ENCODE data around the gene ILF2. TPM values are rescaled to one million over a fixed set of nuclear protein-coding genes. Genes with fewer than 3 reads are reported as not detected.
A peak's percentile ranks its signal among the peaks of the same experiment; 100 is the strongest.

ILF2 gene
- total and polyA plus RNA-seq, 4 donors = 46.7 to 133 (median 111) TPM

- no peak overlapping the region for H3K4me3 ChIP-seq
- no peaks in the 10 kb centered on the region for H3K9me3 ChIP-seq (ENCODE audit: control insufficient read depth in 4 of 4, insufficient read depth in 3 of 4, low read length in 3 of 4)
- DNase-seq = no peak
- no peaks in the 10 kb centered on the region for H3K36me3 ChIP-seq (ENCODE audit: control insufficient read depth in 4 of 4, insufficient read depth in 4 of 4, low read length in 4 of 4)
- peaks cover 0 to 8% (median 4%) of the 10 kb centered on the region in 5 donors for H3K4me1 ChIP-seq (ENCODE audit: control insufficient read depth in 5 of 5, insufficient read depth in 5 of 5, low read length in 5 of 5)
- H3K9ac ChIP-seq (ENCODE audit: insufficient read depth in 1 of 2, low read length in 2 of 2) = no peak overlapping the region
- 72 to 87% methylated on average over 3 of the region's 3 CpGs for WGBS, 2 donors
- ATAC-seq (ENCODE audit: insufficient read depth, low FRiP score) = no peak
- no peak for TF ChIP-seq CTCF (IDR thresholded peaks at IDR 0.05; ENCODE audit: control extremely low read depth, extremely low read depth)
- no peaks in the 10 kb centered on the region for H3K27me3 ChIP-seq (ENCODE audit: control insufficient read depth in 3 of 3, insufficient read depth in 3 of 3, low read length in 2 of 3)
- H3K27ac ChIP-seq (ENCODE audit: low read depth in 1 of 2, low read length in 1 of 2) = no peak overlapping the region
Measured at GRCh38 chr1:153655333-153655732, 15.5 kb downstream of the ILF2 start.

- Histone ChIP-seq H3K4me3 (no peak overlapping the region), H3K9me3 (ENCODE audit: control insufficient read depth in 4 of 4, insufficient read depth in 3 of 4, low read length in 3 of 4) (no peaks in the 10 kb centered on the region), H3K4me1 (ENCODE audit: control insufficient read depth in 5 of 5, insufficient read depth in 5 of 5, low read length in 5 of 5) (no peaks in the 10 kb centered on the region), H3K9ac (ENCODE audit: insufficient read depth in 1 of 2, low read length in 2 of 2) (no peak overlapping the region), H3K27ac (ENCODE audit: low read depth in 1 of 2, low read length in 1 of 2) (peak overlapping the region in 1 of 2 donors; percentile 17), H3K36me3 (ENCODE audit: control insufficient read depth in 4 of 4, insufficient read depth in 4 of 4, low read length in 4 of 4) (no peaks in the 10 kb centered on the region), H3K27me3 (ENCODE audit: control insufficient read depth in 3 of 3, insufficient read depth in 3 of 3, low read length in 2 of 3) (no peaks in the 10 kb centered on the region)
- DNase-seq (no peak), ATAC-seq (ENCODE audit: insufficient read depth, low FRiP score) (peak; percentile 44)
- no peak for TF ChIP-seq CTCF (IDR thresholded peaks at IDR 0.05; ENCODE audit: control extremely low read depth, extremely low read depth)
- WGBS, 2 donors = 19 to 46% methylated on average over 3 of the region's 3 CpGs
Measured at GRCh38 chr1:153652805-153653500, 17.8 kb downstream of the ILF2 start.

- no peaks in the 10 kb centered on the region for H3K27me3 ChIP-seq (ENCODE audit: control insufficient read depth in 3 of 3, insufficient read depth in 3 of 3, low read length in 2 of 3)
- no peak overlapping the region for H3K9ac ChIP-seq (ENCODE audit: insufficient read depth in 1 of 2, low read length in 2 of 2)
- no peak for DNase-seq
- no peak for ATAC-seq (ENCODE audit: insufficient read depth, low FRiP score)
- H3K9me3 ChIP-seq (ENCODE audit: control insufficient read depth in 4 of 4, insufficient read depth in 3 of 4, low read length in 3 of 4) = no peaks in the 10 kb centered on the region
- H3K4me1 ChIP-seq (ENCODE audit: control insufficient read depth in 5 of 5, insufficient read depth in 5 of 5, low read length in 5 of 5) = peaks cover 0 to 5% (median 0%) of the 10 kb centered on the region in 5 donors
- peaks cover 0 to 6% (median 0%) of the 10 kb centered on the region in 4 donors for H3K36me3 ChIP-seq (ENCODE audit: control insufficient read depth in 4 of 4, insufficient read depth in 4 of 4, low read length in 4 of 4)
- 93 to 94% methylated on average over 1 of the region's 1 CpG for WGBS, 2 donors
- TF ChIP-seq CTCF (IDR thresholded peaks at IDR 0.05; ENCODE audit: control extremely low read depth, extremely low read depth) = no peak
- no peak overlapping the region for H3K27ac ChIP-seq (ENCODE audit: low read depth in 1 of 2, low read length in 1 of 2)
- H3K4me3 ChIP-seq = no peak overlapping the region
Measured at GRCh38 chr1:153651771-153652170, 19.0 kb downstream of the ILF2 start.

- ATAC-seq (ENCODE audit: insufficient read depth, low FRiP score) = no peak
- Histone ChIP-seq H3K9me3 (ENCODE audit: control insufficient read depth in 4 of 4, insufficient read depth in 3 of 4, low read length in 3 of 4) (no peaks in the 10 kb centered on the region), H3K27ac (ENCODE audit: low read depth in 1 of 2, low read length in 1 of 2) (no peak overlapping the region), H3K36me3 (ENCODE audit: control insufficient read depth in 4 of 4, insufficient read depth in 4 of 4, low read length in 4 of 4) (peaks cover 9 to 15% (median 11%) of the 10 kb centered on the region in 4 donors), H3K9ac (ENCODE audit: insufficient read depth in 1 of 2, low read length in 2 of 2) (no peak overlapping the region), H3K27me3 (ENCODE audit: control insufficient read depth in 3 of 3, insufficient read depth in 3 of 3, low read length in 2 of 3) (no peaks in the 10 kb centered on the region), H3K4me1 (ENCODE audit: control insufficient read depth in 5 of 5, insufficient read depth in 5 of 5, low read length in 5 of 5) (peaks cover 0 to 5% (median 0%) of the 10 kb centered on the region in 5 donors), H3K4me3 (no peak overlapping the region)
- TF ChIP-seq CTCF (IDR thresholded peaks at IDR 0.05; ENCODE audit: control extremely low read depth, extremely low read depth) = no peak
- DNase-seq = no peak
- WGBS, 2 donors = 89% methylated on average over 2 of the region's 2 CpGs
Measured at GRCh38 chr1:153649863-153650235, 20.9 kb downstream of the ILF2 start.
